CD14-positive monocyte (primary cell): ENCODE results near the gene MCRIP1. TPM values are rescaled to one million over a fixed set of nuclear protein-coding genes. Genes with fewer than 3 reads are reported as not detected.

ENCODE experiments used
- DNase-seq, 3 donors: peaks; one replicate each; pipeline ENCODE4 v3.0.0-alpha.2; 2011 to 2022
- H2AFZ ChIP-seq: 2 replicates; pipeline ENCODE4 v1.6.0; 2012; ENCODE audit warnings: mild to moderate bottlenecking, low read depth, low read length, inconsistent platforms; ENCODE audit not compliant: insufficient read depth, poor library complexity, severe bottlenecking
- H3K27ac ChIP-seq, 2 donors: 1 replicate in 1 of 2; 2 replicates in 1 of 2; pipeline ENCODE4 v1.5.1; 2012 to 2013; ENCODE audit warnings: low read length in 2 of 2, control low read depth in 1 of 2, inconsistent platforms in 1 of 2, low read depth in 1 of 2, mild to moderate bottlenecking in 1 of 2
- H3K27me3 ChIP-seq, 2 donors: one replicate each; pipeline versions ENCODE4 v1.6.0 to v1.6.1; 2011 to 2013; ENCODE audit warnings: low read length in 2 of 2; ENCODE audit not compliant: control insufficient read depth in 2 of 2, insufficient read depth in 2 of 2
- H3K36me3 ChIP-seq, 2 donors: replicated peaks in 1 of 2; 1 replicate in 1 of 2; 2 replicates in 1 of 2; pipeline versions ENCODE4 v1.5.1 to v1.6.1; 2012 to 2013; ENCODE audit warnings: low read length in 2 of 2, control low read depth in 1 of 2, inconsistent platforms in 1 of 2, mild to moderate bottlenecking in 1 of 2; ENCODE audit not compliant: insufficient read depth in 2 of 2, control insufficient read depth in 1 of 2
- H3K4me1 ChIP-seq, 2 donors: 1 replicate in 1 of 2; 2 replicates in 1 of 2; pipeline versions ENCODE4 v1.5.1 to v1.6.1; 2012 to 2013; ENCODE audit warnings: low read length in 2 of 2, control low read depth in 1 of 2, inconsistent platforms in 1 of 2, mild to moderate bottlenecking in 1 of 2, moderate library complexity in 1 of 2; ENCODE audit not compliant: insufficient read depth in 2 of 2, control insufficient read depth in 1 of 2
- H3K4me2 ChIP-seq: replicated peaks from 2 replicates; pipeline ENCODE3; 2012; ENCODE audit warnings: low read length, moderate library complexity, mild to moderate bottlenecking; ENCODE audit not compliant: poor library complexity, severe bottlenecking; ENCODE audit errors: extremely low read depth
- H3K4me3 ChIP-seq, 3 experiments: fragments of 200-600 bp in 1 of 3; sonication (generic) in 1 of 3; replicated peaks in 1 of 3; 1 replicate in 2 of 3; 2 replicates in 1 of 3; pipeline ENCODE4 v1.5.1; 2011 to 2013; ENCODE audit warnings: low read length in 3 of 3, mild to moderate bottlenecking in 3 of 3, control low read depth in 2 of 3, low read depth in 2 of 3, inconsistent platforms in 1 of 3, moderate library complexity in 1 of 3
- H3K79me2 ChIP-seq: 2 replicates; pipeline ENCODE4 v1.6.0; 2012; ENCODE audit warnings: mild to moderate bottlenecking, control low read depth, inconsistent platforms, low read length, moderate library complexity; ENCODE audit not compliant: insufficient read depth
- H3K9ac ChIP-seq: 2 replicates; pipeline ENCODE4 v1.6.0; 2017; ENCODE audit warnings: low read length, mild to moderate bottlenecking; ENCODE audit not compliant: insufficient read depth, poor library complexity, severe bottlenecking
- H3K9me3 ChIP-seq, 2 donors: replicated peaks in 1 of 2; 1 replicate in 1 of 2; 2 replicates in 1 of 2; pipeline versions ENCODE4 v1.5.1 to v1.6.1; 2012 to 2013; ENCODE audit warnings: low read length in 2 of 2, control low read depth in 1 of 2; ENCODE audit not compliant: control insufficient read depth in 1 of 2, insufficient read depth in 1 of 2
- H4K20me1 ChIP-seq: 2 replicates; pipeline ENCODE4 v1.6.0; 2012; ENCODE audit warnings: mild to moderate bottlenecking, low read length, control low read depth, moderate library complexity; ENCODE audit not compliant: insufficient read depth
- H3K27ac Mint-ChIP-seq, 7 donors: one replicate each; pipeline ENCODE4 v1.8.0; 2020; ENCODE audit warnings: mild to moderate bottlenecking in 7 of 7, mixed read lengths in 7 of 7, moderate library complexity in 6 of 7, inconsistent platforms in 2 of 7
- H3K27me3 Mint-ChIP-seq, 3 donors: one replicate each; pipeline ENCODE4 v1.8.0; 2021 to 2022; ENCODE audit warnings: low read depth in 3 of 3, mild to moderate bottlenecking in 3 of 3, mixed read lengths in 3 of 3, moderate library complexity in 3 of 3, inconsistent platforms in 1 of 3
- H3K36me3 Mint-ChIP-seq, 2 donors: one replicate each; pipeline ENCODE4 v1.8.0; 2020; ENCODE audit warnings: mixed read lengths in 2 of 2, inconsistent platforms in 1 of 2, mild to moderate bottlenecking in 1 of 2
- H3K4me1 Mint-ChIP-seq: one replicate; pipeline ENCODE4 v1.8.0; 2020; ENCODE audit warnings: mild to moderate bottlenecking, mixed read lengths
- H3K4me3 Mint-ChIP-seq, 2 donors: one replicate each; pipeline ENCODE4 v1.8.0; 2020; ENCODE audit warnings: mild to moderate bottlenecking in 2 of 2, mixed read lengths in 2 of 2, moderate library complexity in 1 of 2
- H3K9me3 Mint-ChIP-seq, 7 donors: one replicate each; pipeline ENCODE4 v1.8.0; 2020 to 2022; ENCODE audit warnings: mixed read lengths in 7 of 7, mild to moderate bottlenecking in 6 of 7, moderate library complexity in 6 of 7, inconsistent platforms in 2 of 7
- CTCF ChIP-seq: fragments of 200-600 bp; IDR thresholded peaks from one replicate; pipeline ENCODE4 v1.8.0; 2022; ENCODE audit warnings: antibody characterized with exemption, mild to moderate bottlenecking
- WGBS: methylation state at CpG from one replicate; pipeline ENCODE4 v1.1.5; 2013; ENCODE audit warnings: missing lambda C conversion rate; ENCODE audit not compliant: insufficient coverage; 5-methylcytosine and 5-hydroxymethylcytosine counted together
- intact Hi-C, 2 donors: fragments of 100-400 bp; cut with micrococcal nuclease; formaldehyde crosslinking; loops; one replicate each; pipeline versions ENCODE4 v1.15.0 to v1.15.1; 2023
- polyA plus RNA-seq, 3 donors: library from polyadenylated mRNA; depleted of rRNA in 1 of 3; unstranded in 2 of 3; stranded (reverse) in 1 of 3; fragments of 300-500 nt in 2 of 3; fragments of >200 nt in 1 of 3; fragmentation: Illumina TruSeq in 2 of 3; gene quantifications; 1 replicate in 2 of 3; 2 replicates in 1 of 3; pipeline ENCODE4 v1.2.3, GENCODE V29; 2012 to 2021

MCRIP1 gene
- polyA plus RNA-seq, 3 donors, result 48.4 to 63.0 (median 48.5) TPM

GRCh38 chr17:81813371-81813684 is 19.8 kb downstream of the MCRIP1 start:
- 94% methylated on average over 8 of the region's 15 CpGs for WGBS
- H3K27ac Mint-ChIP-seq, result no peak overlapping the region
- no peak for TF ChIP-seq CTCF

GRCh38 chr17:81812571-81813370 is 20.3 kb downstream of the MCRIP1 start:
- no peak overlapping the region for H3K4me3 ChIP-seq
- H3K27me3 Mint-ChIP-seq, result peaks cover 18 to 42% (median 19%) of the 10 kb centered on the region in 3 donors
- H3K9ac ChIP-seq, result no peak overlapping the region
- no peak overlapping the region for H3K4me3 Mint-ChIP-seq
- H2AFZ ChIP-seq, result no peak overlapping the region
- H3K27me3 ChIP-seq, result peaks cover 0 to 10% of the 10 kb centered on the region in 2 donors
- peaks cover 0 to 4% (median 2%) of the 10 kb centered on the region in 7 donors for H3K9me3 Mint-ChIP-seq
- no peak overlapping the region for H3K4me2 ChIP-seq
- no peaks in the 10 kb centered on the region for H3K9me3 ChIP-seq
- H3K27ac ChIP-seq, result no peak overlapping the region
- peaks cover 3% of the 10 kb centered on the region for H3K4me1 Mint-ChIP-seq
- no peak overlapping the region for H3K27ac Mint-ChIP-seq
- 88% methylated on average over 34 of the region's 45 CpGs for WGBS
- no peaks in the 10 kb centered on the region for H4K20me1 ChIP-seq
- no peaks in the 10 kb centered on the region for H3K79me2 ChIP-seq
- TF ChIP-seq CTCF, result no peak
- H3K36me3 Mint-ChIP-seq, result no peaks in the 10 kb centered on the region
- DNase-seq, result no peak
- intact Hi-C loops, result no loop called here
- H3K4me1 ChIP-seq, result no peaks in the 10 kb centered on the region
- no peaks in the 10 kb centered on the region for H3K36me3 ChIP-seq

More at GRCh38 chr17:81813371-81813684, 19.8 kb downstream of the MCRIP1 start:
- Histone ChIP-seq H3K9me3 (no peaks in the 10 kb centered on the region), H3K4me3 (no peak overlapping the region), H3K27ac (no peak overlapping the region), H4K20me1 (no peaks in the 10 kb centered on the region), H3K9ac (no peak overlapping the region), H3K4me1 (no peaks in the 10 kb centered on the region), H3K4me2 (no peak overlapping the region), H2AFZ (no peak overlapping the region), H3K27me3 (peaks cover 0 to 10% of the 10 kb centered on the region in 2 donors), H3K79me2 (no peaks in the 10 kb centered on the region), H3K36me3 (no peaks in the 10 kb centered on the region)
- intact Hi-C loops, result no loop called here
- Mint-ChIP-seq H3K27me3 (peaks cover 16 to 40% (median 18%) of the 10 kb centered on the region in 3 donors), H3K36me3 (no peaks in the 10 kb centered on the region), H3K4me1 (peaks cover 4% of the 10 kb centered on the region), H3K4me3 (no peak overlapping the region), H3K9me3 (peaks cover 0 to 4% (median 2%) of the 10 kb centered on the region in 7 donors)
- no peak for DNase-seq
